K562 (cell line): ENCODE results near the gene PCP2. TPM values are rescaled to one million over a fixed set of nuclear protein-coding genes. Genes with fewer than 3 reads are reported as not detected.

Experiments used
- ATF6 ChIP-seq: sonication (generic); formaldehyde crosslinking; IDR thresholded peaks from 2 replicates; pipeline ENCODE4 v1.4.0; 2020; ENCODE audit warnings: mild to moderate bottlenecking, missing genetic modification reagents
- CBX2 ChIP-seq: fragments of 200-600 bp; sonication (generic); IDR thresholded peaks from one replicate; pipeline ENCODE4 v1.6.1; 2012; ENCODE audit warnings: mild to moderate bottlenecking, low read length, inconsistent platforms; ENCODE audit not compliant: insufficient read depth, poor library complexity, severe bottlenecking
- HMGXB4 ChIP-seq: sonication (generic); formaldehyde crosslinking; IDR thresholded peaks from 2 replicates; pipeline ENCODE4 v1.8.1; 2023; ENCODE audit warnings: mild to moderate bottlenecking, missing genetic modification reagents
- L3MBTL2 ChIP-seq: fragments of 450-650 bp; IDR thresholded peaks from 2 replicates; pipeline ENCODE4 v1.6.1; 2016; ENCODE audit warnings: mild to moderate bottlenecking, moderate library complexity
- MCM2 ChIP-seq: fragments of 450-650 bp; IDR thresholded peaks from 2 replicates; pipeline ENCODE4 v1.6.1; 2017; ENCODE audit warnings: low read depth, mild to moderate bottlenecking
- NBN ChIP-seq: fragments of 450-650 bp; IDR thresholded peaks from 2 replicates; pipeline ENCODE4 v1.6.1; 2016; ENCODE audit warnings: low read depth, mild to moderate bottlenecking
- POLR2B ChIP-seq: fragments of 450-650 bp; IDR thresholded peaks from 2 replicates; pipeline ENCODE4 v1.6.1; 2018; ENCODE audit warnings: low read depth; ENCODE audit not compliant: partially characterized antibody
- SMAD4 ChIP-seq: fragments of 250-450 bp; sonication (Bioruptor Pico); conservative IDR thresholded peaks from 2 replicates; pipeline ENCODE4 v1.8.0; 2021; ENCODE audit warnings: inconsistent platforms, mild to moderate bottlenecking, moderate library complexity
- STAT5B ChIP-seq: fragments of 250-450 bp; sonication (Bioruptor Pico); IDR thresholded peaks from 2 replicates; pipeline ENCODE4 v1.8.0; 2021; ENCODE audit warnings: mild to moderate bottlenecking, inconsistent platforms
- YY1 ChIP-seq, 3 experiments: IDR thresholded peaks; 2 replicates each; pipeline ENCODE4 v1.6.1; 2011; ENCODE audit warnings: low read length in 2 of 3, mild to moderate bottlenecking in 2 of 3, moderate library complexity in 2 of 3, borderline replicate concordance in 1 of 3, control low read depth in 1 of 3, low read depth in 1 of 3; ENCODE audit not compliant: insufficient read depth in 3 of 3, insufficient replicate concordance in 2 of 3, control insufficient read depth in 1 of 3, insufficient read length in 1 of 3; ENCODE audit errors: extremely low read depth in 1 of 3
- ZBTB11 ChIP-seq, 3 experiments: fragments of 200-800 bp in 1 of 3; fragments of 250-450 bp in 1 of 3; fragments of 450-650 bp in 1 of 3; sonication (Bioruptor Pico) in 1 of 3; sonication (Bioruptor generic) in 1 of 3; formaldehyde crosslinking in 1 of 3; IDR thresholded peaks; 2 replicates each; pipeline versions ENCODE4 v1.6.1 to v1.8.0; 2016 to 2022; ENCODE audit warnings: mild to moderate bottlenecking in 2 of 3, missing genetic modification characterization in 2 of 3, missing compliant biosample characterization in 1 of 3, moderate library complexity in 1 of 3
- ZNF280B ChIP-seq: fragments of 250-450 bp; sonication (Bioruptor Pico); IDR thresholded peaks from 2 replicates; pipeline ENCODE4 v1.5.1; 2021; ENCODE audit warnings: mild to moderate bottlenecking
- ZNF311 ChIP-seq: fragments of 250-450 bp; sonication (Bioruptor Pico); IDR thresholded peaks from 2 replicates; pipeline ENCODE4 v1.4.0; 2020; ENCODE audit warnings: mild to moderate bottlenecking, moderate library complexity
- ZNF324 ChIP-seq: fragments of 250-450 bp; sonication (Bioruptor Pico); IDR thresholded peaks from 2 replicates; pipeline ENCODE4 v1.4.0; 2020; ENCODE audit warnings: mild to moderate bottlenecking
- ZNF41 ChIP-seq: fragments of 250-450 bp; sonication (Bioruptor Pico); conservative IDR thresholded peaks from 2 replicates; pipeline ENCODE4 v1.4.0; 2020; ENCODE audit warnings: mild to moderate bottlenecking
- ZSCAN29 ChIP-seq: fragments of 450-650 bp; IDR thresholded peaks from 2 replicates; pipeline ENCODE4 v1.6.1; 2017
- polyA plus RNA-seq, 8 experiments: library from polyadenylated mRNA; depleted of rRNA in 4 of 8; stranded (reverse) in 5 of 8; unstranded in 3 of 8; fragments of >200 nt; fragmentation: Nextera tagmentation in 2 of 8; fragmentation: Illumina TruSeq in 1 of 8; extraction: Ambion mirVana in 2 of 8; extraction: Trizol in 1 of 8; gene quantifications; 2 replicates each; pipeline versions ENCODE4 v1.2.1 to v1.2.3, GENCODE V29; 2011 to 2014; ENCODE audit warnings: inconsistent platforms in 1 of 8, missing spikeins in 1 of 8
- total RNA-seq, 7 experiments: library from RNA; depleted of rRNA in 6 of 7; stranded (reverse); fragments of >200 nt in 6 of 7; fragmentation: Illumina TruSeq in 2 of 7; extraction: Trizol in 2 of 7; gene quantifications; 2 replicates each; pipeline versions ENCODE4 v1.2.1 to v1.2.3, GENCODE V29; 2011 to 2021; ENCODE audit warnings: low replicate concordance in 1 of 7

Gene PCP2
- total and polyA plus RNA-seq, 9 of the 15 experiments (the other 6 are each of a cell fraction or from before 2014, with no cell fraction given): 0.17 to 1.3 (median 0.49) TPM; not detected in 3

GRCh38 chr19:7636691-7637373 lies 3.3 kb upstream of the PCP2 start, which contains the start of gene STXBP2 (continued):
- 0 out of 2 replicates have a peak, but pooled peaks have one; percentile 27 for TF ChIP-seq SMAD4
- no peak for TF ChIP-seq MCM2
- TF ChIP-seq POLR2B: peak; percentile 39
- no peak for TF ChIP-seq ZNF324 (CRISPR knock-in tag)
- TF ChIP-seq L3MBTL2: peak; percentile 98
- no peak for TF ChIP-seq STAT5B (CRISPR knock-in tag)
- peak in 1 of 3 experiments; percentile 16; a peak in 1 of 6 replicates for TF ChIP-seq ZBTB11 (CRISPR knock-in tag; IDR thresholded peaks at IDR 0.05)
- TF ChIP-seq CBX2: no peak
- no peak for TF ChIP-seq ZSCAN29
- no peak for TF ChIP-seq NBN
- peak; percentile 59; the same call in 1 of the 2 replicates for TF ChIP-seq ATF6
- peak; percentile 63 to 94 (median 92) for TF ChIP-seq YY1 (IDR thresholded peaks at IDR 0.05; ENCODE audit: borderline replicate concordance in 1 of 3, control insufficient read depth in 1 of 3, extremely low read depth in 1 of 3, insufficient read depth in 3 of 3, insufficient read length in 1 of 3, insufficient replicate concordance in 2 of 3, low read depth in 1 of 3, low read length in 2 of 3)
- 0 out of 2 replicates have a peak, but pooled peaks have one; percentile 31 for TF ChIP-seq ZNF41
- no peak for TF ChIP-seq ZNF311
- TF ChIP-seq HMGXB4 (CRISPR knock-in tag): no peak
- no peak for TF ChIP-seq ZNF280B (CRISPR knock-in tag)
